ENCODE results near the gene ZXDC. TPM values are rescaled to one million over a fixed set of nuclear protein-coding genes. Genes with fewer than 3 reads are reported as not detected.
A peak's percentile ranks its signal among the peaks of the same experiment; 100 is the strongest.

ZXDC gene
- total RNA-seq, 1 experiment from 2014 or later, result 55.4 TPM

DNA sequence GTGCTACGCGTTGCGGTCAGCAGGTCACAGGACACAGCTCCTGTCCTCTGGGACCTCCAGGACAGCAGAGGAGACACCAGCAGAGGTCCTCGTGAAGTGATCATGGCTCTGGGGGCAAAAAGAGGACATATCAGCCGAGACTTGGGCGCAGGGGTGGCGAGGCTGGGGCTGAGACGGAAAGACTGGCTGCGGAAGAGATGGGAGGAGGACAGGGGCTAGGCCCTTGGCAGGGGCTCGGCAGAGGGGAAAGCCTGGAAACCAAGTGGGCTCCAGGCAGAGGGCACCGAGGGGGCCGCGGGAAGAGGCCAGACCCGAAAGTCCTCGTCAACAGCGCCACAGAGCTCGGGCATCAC, 85.9 kb downstream of the ZXDC start:
- TF ChIP-seq EZH2 (IDR thresholded peaks at IDR 0.05; ENCODE audit: low read depth), result no peak
- TF ChIP-seq, protein P1, sequence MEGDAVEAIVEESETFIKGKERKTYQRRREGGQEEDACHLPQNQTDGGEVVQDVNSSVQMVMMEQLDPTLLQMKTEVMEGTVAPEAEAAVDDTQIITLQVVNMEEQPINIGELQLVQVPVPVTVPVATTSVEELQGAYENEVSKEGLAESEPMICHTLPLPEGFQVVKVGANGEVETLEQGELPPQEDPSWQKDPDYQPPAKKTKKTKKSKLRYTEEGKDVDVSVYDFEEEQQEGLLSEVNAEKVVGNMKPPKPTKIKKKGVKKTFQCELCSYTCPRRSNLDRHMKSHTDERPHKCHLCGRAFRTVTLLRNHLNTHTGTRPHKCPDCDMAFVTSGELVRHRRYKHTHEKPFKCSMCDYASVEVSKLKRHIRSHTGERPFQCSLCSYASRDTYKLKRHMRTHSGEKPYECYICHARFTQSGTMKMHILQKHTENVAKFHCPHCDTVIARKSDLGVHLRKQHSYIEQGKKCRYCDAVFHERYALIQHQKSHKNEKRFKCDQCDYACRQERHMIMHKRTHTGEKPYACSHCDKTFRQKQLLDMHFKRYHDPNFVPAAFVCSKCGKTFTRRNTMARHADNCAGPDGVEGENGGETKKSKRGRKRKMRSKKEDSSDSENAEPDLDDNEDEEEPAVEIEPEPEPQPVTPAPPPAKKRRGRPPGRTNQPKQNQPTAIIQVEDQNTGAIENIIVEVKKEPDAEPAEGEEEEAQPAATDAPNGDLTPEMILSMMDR (conservative IDR thresholded peaks at IDR 0.05), result no peak
- H3K4me2 ChIP-seq, result peak overlapping the region; percentile 94
- no peak for DNase-seq
- CTCF ChIA-PET, result interaction anchor here (0.7 to 1.2 kb wide), 2 partner anchors 83 to 363 kb away, joined by 3 to 4 read pairs; no protein-coding TSS in a partner anchor
- intact Hi-C loops (cut with micrococcal nuclease; ENCODE audit: unreplicated experiment), result loop anchor here (1.0 to 5.0 kb wide), 7 partner anchors 85 to 417 kb away; partner anchors contain the start of gene ZXDC
- POLR2A ChIA-PET (ENCODE audit: unreplicated experiment), result interaction anchor here (0.6 kb wide), 1 partner anchor 191 kb away, joined by 10 read pairs; no protein-coding TSS in a partner anchor
- peak overlapping the region; percentile 60; the same call in 1 of the 2 replicates for H3K4me3 ChIP-seq
- no peaks in the 10 kb centered on the region for H3K9me3 ChIP-seq (ENCODE audit: insufficient read depth, low read depth)
- no peaks in the 10 kb centered on the region for H3K36me3 ChIP-seq (ENCODE audit: low read depth)
- no peaks in the 10 kb centered on the region for H3K9me2 ChIP-seq (ENCODE audit: insufficient read depth)
- H2AFZ ChIP-seq, result peak overlapping the region; percentile 91
- no peaks in the 10 kb centered on the region for H3K27me3 ChIP-seq (ENCODE audit: insufficient read depth, low read depth)
- no TSS peak for BruUV-seq (replicated peaks)
- no peaks in the 10 kb centered on the region for H3K79me2 ChIP-seq (ENCODE audit: low read depth)
- H3F3A ChIP-seq (ENCODE audit: insufficient read depth, low read depth), result no peaks in the 10 kb centered on the region
- no peak overlapping the region for H3K27ac ChIP-seq
- H3K4me1 ChIP-seq (replicated peaks; ENCODE audit: insufficient read depth), result 0 out of 2 replicates have a peak, but pooled peaks cover 11% of the 10 kb centered on the region
- H4K20me1 ChIP-seq (ENCODE audit: insufficient read depth), result no peaks in the 10 kb centered on the region

DNA sequence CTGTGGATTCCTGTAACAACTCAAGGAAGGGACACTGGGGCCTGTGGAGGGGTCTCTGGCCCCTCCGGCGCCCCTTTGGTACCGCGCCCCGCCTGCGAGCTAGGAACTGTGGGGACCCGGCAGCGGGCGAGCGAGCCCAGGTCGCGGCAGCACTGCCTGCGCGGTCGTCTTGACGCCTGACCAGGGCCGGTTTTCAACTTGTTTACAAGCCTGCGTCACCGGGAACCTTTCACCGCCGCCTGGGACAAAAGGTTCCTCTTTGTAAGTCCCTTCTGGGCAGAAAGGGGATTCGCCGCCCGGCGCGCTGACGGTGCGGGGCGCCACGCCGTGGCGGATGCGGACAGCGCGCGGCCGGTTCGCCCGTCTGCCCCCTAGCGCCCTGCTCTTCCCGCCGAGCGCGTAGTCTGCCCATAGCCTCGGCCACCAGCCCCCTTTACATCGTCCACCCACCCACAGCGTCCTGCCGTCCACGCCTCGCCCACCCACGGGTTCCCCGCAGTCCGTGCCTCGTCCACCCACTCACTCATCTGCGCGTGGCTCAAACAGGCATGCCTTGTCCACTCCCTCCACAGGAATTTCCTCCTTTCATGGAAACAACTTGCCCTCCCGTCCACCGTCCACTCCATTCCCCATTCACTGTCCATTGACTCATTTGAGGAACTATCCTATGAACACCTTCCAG, 86.4 kb downstream of the ZXDC start:
- Histone ChIP-seq H3K36me3 (ENCODE audit: low read depth) (no peaks in the 10 kb centered on the region), H3K9me2 (ENCODE audit: insufficient read depth) (no peaks in the 10 kb centered on the region), H4K20me1 (ENCODE audit: insufficient read depth) (no peaks in the 10 kb centered on the region), H3F3A (ENCODE audit: insufficient read depth, low read depth) (no peaks in the 10 kb centered on the region), H3K27me3 (ENCODE audit: insufficient read depth, low read depth) (no peaks in the 10 kb centered on the region), H2AFZ (peak overlapping the region; percentile 91), H3K4me1 (replicated peaks; ENCODE audit: insufficient read depth) (0 out of 2 replicates have a peak, but pooled peaks cover 11% of the 10 kb centered on the region), H3K27ac (no peak overlapping the region), H3K9me3 (ENCODE audit: insufficient read depth, low read depth) (no peaks in the 10 kb centered on the region), H3K4me2 (peak overlapping the region; percentile 94), H3K79me2 (ENCODE audit: low read depth) (no peaks in the 10 kb centered on the region), H3K4me3 (peak overlapping the region; percentile 60; the same call in 1 of the 2 replicates)
- DNase-seq, result peak; percentile 85 to 89
- POLR2A ChIA-PET (ENCODE audit: unreplicated experiment), result interaction anchor here (0.6 kb wide), 2 partner anchors 87 to 190 kb away, joined by 3 to 10 read pairs; partner anchors contain the start of gene ZXDC
- no TSS peak for BruUV-seq (replicated peaks)
- CTCF ChIA-PET, result interaction anchor here (0.6 to 1.2 kb wide), 6 partner anchors 31 to 364 kb away, joined by 3 to 15 read pairs (median 5); no protein-coding TSS in a partner anchor
- intact Hi-C loops (cut with micrococcal nuclease; ENCODE audit: unreplicated experiment), result loop anchor here (1.0 to 5.0 kb wide), 7 partner anchors 86 to 417 kb away; partner anchors contain the start of gene ZXDC
- no peak for TF ChIP-seq EZH2 (IDR thresholded peaks at IDR 0.05; ENCODE audit: low read depth)
- TF ChIP-seq, protein P1 (conservative IDR thresholded peaks at IDR 0.05), result peak; percentile 77

Other genes with a start within 250 kb of the ZXDC start
- 0.65 and 0.70 TPM in 2 replicates for gene KLF15, start 118.5 kb downstream of the ZXDC start, total RNA-seq (2021)
- not detected in 2 replicates for gene CFAP100, start 81.0 kb downstream of the ZXDC start, total RNA-seq (2021)
- not detected in 2 replicates for gene UROC1, start 41.9 kb upstream of the ZXDC start, total RNA-seq (2021)
- 0.52 and 1.2 TPM in 2 replicates for gene CHST13, start 48.3 kb upstream of the ZXDC start, total RNA-seq (2021)
- not detected in 2 replicates for gene C3orf22, start 83.0 kb upstream of the ZXDC start, total RNA-seq (2021)
- 22.5 and 27.8 TPM in 2 replicates for gene TXNRD3, start 179.2 kb upstream of the ZXDC start, total RNA-seq (2021)
- 47.7 and 48.2 TPM in 2 replicates for gene CHCHD6, start 228.3 kb upstream of the ZXDC start, total RNA-seq (2021)

Measured in PC-9 (cell line).